HFF-Myc (cell line): Measurements from ENCODE around the gene BRMS1.

ENCODE experiments used
- DNase-seq: peaks from one replicate; pipeline ENCODE4 v3.0.0-alpha.2; 2011; ENCODE audit warnings: low read depth; ENCODE audit errors: extremely low read depth
- H3K4me3 ChIP-seq: replicated peaks from 2 replicates; pipeline ENCODE4 v1.5.1; 2011; ENCODE audit warnings: low read depth, mild to moderate bottlenecking, control low read depth, low read length
- CTCF ChIP-seq: IDR thresholded peaks from 2 replicates; pipeline ENCODE4 v1.5.1; 2012; ENCODE audit warnings: mild to moderate bottlenecking, low read depth, low read length, control low read depth; ENCODE audit errors: missing control alignments

BRMS1 gene

GRCh38 chr11:66328302-66329144, 16.4 kb downstream of the BRMS1 start:
- H3K4me3 ChIP-seq = no peak overlapping the region
- DNase-seq = no peak
- TF ChIP-seq CTCF = peak; percentile 92

GRCh38 chr11:66328031-66328301, 16.9 kb downstream of the BRMS1 start:
- no peak for DNase-seq
- H3K4me3 ChIP-seq = no peak overlapping the region
- no peak for TF ChIP-seq CTCF

- no peak for DNase-seq
- no peak for TF ChIP-seq CTCF
- no peak overlapping the region for H3K4me3 ChIP-seq
These were observed 17.5 kb downstream of the BRMS1 start for GRCh38 chr11:66327171-66328030.

GRCh38 chr11:66326261-66327111, 18.4 kb downstream of the BRMS1 start:
- no peak for TF ChIP-seq CTCF
- DNase-seq = no peak
- no peak overlapping the region for H3K4me3 ChIP-seq

- H3K4me3 ChIP-seq = no peak overlapping the region
- no peak for TF ChIP-seq CTCF
- DNase-seq = no peak
These were observed 19.6 kb downstream of the BRMS1 start for GRCh38 chr11:66325263-66325671.

GRCh38 chr11:66324664-66325063, 20.2 kb downstream of the BRMS1 start:
- no peak for TF ChIP-seq CTCF
- no peak overlapping the region for H3K4me3 ChIP-seq
- DNase-seq = no peak
